Rectal smooth muscle tissue (tissue), 1 donor: ENCODE measurements around the gene SERTM1.

Experiments used
- H3K27ac ChIP-seq: one replicate; pipeline ENCODE4 v1.7.0; 2013; ENCODE audit warnings: low read depth, low read length, inconsistent platforms
- H3K27me3 ChIP-seq: one replicate; pipeline ENCODE4 v1.7.0; 2013; ENCODE audit warnings: low read length; ENCODE audit not compliant: control insufficient read depth, insufficient read depth
- H3K36me3 ChIP-seq: one replicate; pipeline ENCODE4 v1.7.0; 2013; ENCODE audit warnings: low read length; ENCODE audit not compliant: control insufficient read depth, insufficient read depth
- H3K4me1 ChIP-seq: one replicate; pipeline ENCODE4 v1.7.0; 2013; ENCODE audit warnings: low read length; ENCODE audit not compliant: control insufficient read depth, insufficient read depth
- H3K4me3 ChIP-seq: one replicate; pipeline ENCODE4 v1.7.0; 2013; ENCODE audit warnings: low read length
- H3K9ac ChIP-seq: one replicate; pipeline ENCODE4 v1.7.0; 2013; ENCODE audit warnings: low read length

The SERTM1 gene

GRCh38 chr13:36680913-36681312 lies 7.1 kb downstream of the SERTM1 start:
- Histone ChIP-seq H3K36me3 (no peaks in the 10 kb centered on the region), H3K9ac (no peak overlapping the region), H3K27ac (no peak overlapping the region), H3K27me3 (no peaks in the 10 kb centered on the region), H3K4me3 (no peak overlapping the region), H3K4me1 (peaks cover 4% of the 10 kb centered on the region)

GRCh38 chr13:36681894-36682624 lies 8.2 kb downstream of the SERTM1 start:
- no peaks in the 10 kb centered on the region for H3K27me3 ChIP-seq
- no peak overlapping the region for H3K27ac ChIP-seq
- no peaks in the 10 kb centered on the region for H3K36me3 ChIP-seq
- no peak overlapping the region for H3K4me3 ChIP-seq
- H3K4me1 ChIP-seq: peaks cover 4% of the 10 kb centered on the region
- H3K9ac ChIP-seq: no peak overlapping the region

DNA sequence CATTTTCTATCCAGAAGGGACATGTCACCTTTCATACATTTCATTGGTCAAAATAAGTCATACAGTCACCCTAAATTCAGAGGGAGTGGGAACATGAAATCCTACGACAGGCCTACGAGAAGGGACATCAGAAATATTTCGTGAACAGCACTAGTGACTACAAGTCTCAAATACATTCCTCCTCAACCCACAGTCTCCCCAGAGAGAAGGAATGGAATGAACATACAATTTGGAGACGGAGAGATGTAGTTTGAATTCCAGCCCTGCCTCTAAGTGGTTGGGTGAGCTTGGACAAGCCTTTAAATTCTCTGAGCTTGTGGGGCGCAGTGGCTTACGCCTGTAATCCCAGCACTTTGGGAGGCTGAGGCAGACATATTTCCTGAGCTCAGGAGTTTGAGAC lies 9.9 kb downstream of the SERTM1 start:
- Histone ChIP-seq H3K9ac (no peak overlapping the region), H3K27ac (no peak overlapping the region), H3K4me1 (peaks cover 4% of the 10 kb centered on the region), H3K4me3 (no peak overlapping the region), H3K36me3 (no peaks in the 10 kb centered on the region), H3K27me3 (no peaks in the 10 kb centered on the region)

DNA sequence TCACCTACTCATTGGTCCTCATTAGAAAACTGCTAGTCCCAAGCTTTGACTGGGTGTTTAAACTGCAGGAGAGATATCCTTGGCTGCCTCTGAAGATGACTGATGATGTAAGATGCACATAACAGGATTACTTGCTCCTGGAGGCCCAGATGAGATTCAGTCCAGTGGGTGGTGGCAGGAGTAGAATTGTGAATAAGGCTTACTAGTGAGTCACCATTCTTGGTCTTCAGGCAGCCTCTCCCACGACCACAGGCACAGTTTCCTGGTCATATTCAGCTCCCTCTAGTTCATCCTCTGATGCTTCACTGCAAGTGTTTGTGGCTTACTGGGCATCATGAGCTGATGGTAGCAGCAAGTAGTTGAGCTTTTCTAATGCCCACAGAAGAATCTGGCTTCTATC lies 12.1 kb downstream of the SERTM1 start:
- Histone ChIP-seq H3K27ac (no peak overlapping the region), H3K4me3 (no peak overlapping the region), H3K9ac (no peak overlapping the region), H3K27me3 (no peaks in the 10 kb centered on the region), H3K4me1 (peaks cover 4% of the 10 kb centered on the region), H3K36me3 (no peaks in the 10 kb centered on the region)

GRCh38 chr13:36696410-36697010 lies 22.7 kb downstream of the SERTM1 start:
- Histone ChIP-seq H3K4me1 (no peaks in the 10 kb centered on the region), H3K27ac (no peak overlapping the region), H3K4me3 (no peak overlapping the region), H3K9ac (no peak overlapping the region), H3K27me3 (no peaks in the 10 kb centered on the region), H3K36me3 (no peaks in the 10 kb centered on the region)

DNA sequence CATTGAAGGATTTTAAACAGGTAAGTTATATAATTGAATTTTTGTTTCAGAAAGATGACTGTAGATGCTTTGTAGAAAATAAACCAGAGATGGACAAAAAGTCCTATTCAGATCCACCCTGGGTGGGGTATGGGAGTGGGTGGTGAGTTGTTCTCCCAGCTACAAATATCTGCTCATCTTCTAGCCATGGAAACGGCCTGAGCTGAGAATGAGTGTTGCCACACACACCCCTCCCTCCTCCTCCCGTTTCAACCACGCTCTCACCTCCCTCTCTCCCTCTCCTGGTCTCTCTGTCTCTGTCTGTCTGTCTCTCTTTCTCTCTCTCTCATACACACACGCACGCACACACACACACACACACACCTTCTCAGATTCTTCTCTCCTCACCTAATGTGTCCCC lies 26.4 kb downstream of the SERTM1 start:
- Histone ChIP-seq H3K27ac (no peak overlapping the region), H3K27me3 (no peaks in the 10 kb centered on the region), H3K9ac (no peak overlapping the region), H3K4me1 (no peaks in the 10 kb centered on the region), H3K36me3 (no peaks in the 10 kb centered on the region), H3K4me3 (no peak overlapping the region)

DNA sequence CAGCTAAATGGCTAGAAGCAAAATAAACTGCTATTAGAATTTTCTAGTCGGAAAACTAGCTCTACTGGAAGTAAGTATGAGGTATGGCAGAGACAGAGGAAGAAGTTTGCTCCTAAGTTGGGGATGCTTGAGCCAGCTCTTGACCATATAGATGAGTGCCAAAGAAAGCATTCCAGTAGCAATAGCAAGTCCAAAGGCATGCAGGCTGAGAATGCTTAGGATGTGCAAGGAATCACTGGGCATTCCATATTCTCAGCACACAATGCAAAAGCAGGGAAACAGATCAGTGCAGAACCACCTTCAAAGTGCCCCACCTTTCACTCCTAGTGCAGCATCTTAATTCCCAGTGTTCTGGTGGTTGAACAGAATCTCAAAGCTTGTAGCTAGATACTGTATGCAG lies 32.9 kb downstream of the SERTM1 start:
- H3K9ac ChIP-seq: no peak overlapping the region
- H3K36me3 ChIP-seq: no peaks in the 10 kb centered on the region

GRCh38 chr13:36709136-36709890 lies 35.5 kb downstream of the SERTM1 start:
- no peak overlapping the region for H3K27ac ChIP-seq
- no peak overlapping the region for H3K9ac ChIP-seq
- no peaks in the 10 kb centered on the region for H3K36me3 ChIP-seq
- no peaks in the 10 kb centered on the region for H3K4me1 ChIP-seq
- no peaks in the 10 kb centered on the region for H3K27me3 ChIP-seq
- no peak overlapping the region for H3K4me3 ChIP-seq

More for the DNA sequence above, 32.9 kb downstream of the SERTM1 start:
- H3K27ac ChIP-seq: no peak overlapping the region
- H3K4me3 ChIP-seq: no peak overlapping the region
- no peaks in the 10 kb centered on the region for H3K27me3 ChIP-seq
- no peaks in the 10 kb centered on the region for H3K4me1 ChIP-seq

DNA sequence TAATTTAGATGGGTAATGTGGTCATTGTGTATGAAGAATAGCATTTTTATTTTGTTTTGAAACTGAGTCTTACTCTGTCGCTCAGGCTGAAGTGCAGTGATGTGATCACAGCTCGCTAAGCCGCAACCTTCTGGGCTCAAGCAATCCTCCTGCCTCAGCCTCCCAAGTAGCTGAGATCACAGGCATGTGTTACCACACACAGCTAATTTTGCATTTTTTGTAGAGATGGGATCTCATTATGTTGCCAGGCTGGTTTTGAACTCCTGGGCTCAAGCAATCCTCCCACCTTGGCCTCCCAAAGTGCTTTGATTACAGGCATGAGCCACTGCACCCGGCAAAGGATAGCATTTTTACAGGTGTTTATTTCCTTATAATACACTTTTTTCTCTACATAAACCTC lies 36.6 kb downstream of the SERTM1 start:
- Histone ChIP-seq H3K27ac (no peak overlapping the region), H3K36me3 (no peaks in the 10 kb centered on the region)

GRCh38 chr13:36712290-36712689 lies 38.5 kb downstream of the SERTM1 start:
- no peak overlapping the region for H3K9ac ChIP-seq
- H3K27me3 ChIP-seq: no peaks in the 10 kb centered on the region
- H3K4me3 ChIP-seq: no peak overlapping the region
- no peaks in the 10 kb centered on the region for H3K4me1 ChIP-seq
- H3K36me3 ChIP-seq: no peaks in the 10 kb centered on the region
- H3K27ac ChIP-seq: no peak overlapping the region

More for the DNA sequence above, 36.6 kb downstream of the SERTM1 start:
- Histone ChIP-seq H3K4me1 (no peaks in the 10 kb centered on the region), H3K4me3 (no peak overlapping the region), H3K27me3 (no peaks in the 10 kb centered on the region), H3K9ac (no peak overlapping the region)

DNA sequence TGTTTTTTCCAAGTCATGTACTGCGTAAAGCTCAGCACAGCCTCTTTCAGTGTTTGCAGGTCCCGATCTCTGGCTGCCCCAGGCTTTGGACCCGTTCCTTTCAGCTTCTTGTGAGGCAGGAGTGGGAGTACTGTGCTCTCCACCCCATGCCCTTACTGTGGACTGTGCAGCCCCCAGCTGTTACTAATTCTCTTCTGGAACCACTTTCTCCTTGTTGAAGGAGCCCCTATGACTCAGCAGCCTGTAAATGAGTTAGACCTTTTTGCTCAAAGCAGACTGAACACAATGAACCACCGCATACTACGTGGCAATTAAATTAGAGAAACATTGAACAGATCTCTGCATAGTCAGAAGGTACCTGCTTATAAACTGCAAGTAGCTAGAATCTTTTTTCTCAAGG lies 39.0 kb downstream of the SERTM1 start:
- no peak overlapping the region for H3K9ac ChIP-seq
- H3K27me3 ChIP-seq: no peaks in the 10 kb centered on the region
- no peaks in the 10 kb centered on the region for H3K4me1 ChIP-seq
- H3K4me3 ChIP-seq: no peak overlapping the region
- no peaks in the 10 kb centered on the region for H3K36me3 ChIP-seq
- no peak overlapping the region for H3K27ac ChIP-seq

DNA sequence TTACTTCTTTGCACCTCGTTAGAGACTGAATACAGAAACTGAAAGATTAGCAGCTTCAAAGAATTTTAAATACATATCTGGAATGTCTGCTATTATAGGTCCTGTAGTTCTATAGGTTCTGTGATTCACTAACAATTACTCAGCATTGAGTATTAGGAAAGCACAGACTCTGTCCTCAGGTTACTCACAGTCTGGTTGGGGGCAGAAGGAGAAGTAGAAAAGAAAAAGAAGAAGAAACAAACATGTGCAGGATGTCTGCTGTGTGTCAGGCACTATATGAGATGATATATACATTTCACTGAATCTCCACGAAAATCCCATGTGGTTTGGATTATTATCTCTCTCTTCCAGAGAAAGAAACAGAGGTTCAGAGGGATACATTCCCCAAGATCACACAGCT lies 40.1 kb downstream of the SERTM1 start:
- Histone ChIP-seq H3K27ac (no peak overlapping the region), H3K9ac (no peak overlapping the region), H3K36me3 (no peaks in the 10 kb centered on the region), H3K27me3 (no peaks in the 10 kb centered on the region), H3K4me3 (no peak overlapping the region), H3K4me1 (no peaks in the 10 kb centered on the region)
